GM12865 (cell line): Measurements from ENCODE around the gene FHL3.
"Not testable (repeated sequence)": the region's sequence is repeated elsewhere in the genome, so short reads cannot be mapped to it uniquely, and the experiment has no call there.

Experiments used
- DNase-seq: peaks from one replicate; pipeline ENCODE4 v3.0.0; 2010; ENCODE audit warnings: low read depth
- H3K4me3 ChIP-seq: 2 replicates; pipeline ENCODE4 v1.5.1; 2011; ENCODE audit warnings: mild to moderate bottlenecking, low read depth, low read length, control low read depth
- TF ChIP-seq, protein P1 (sequence below): IDR thresholded peaks from 2 replicates; pipeline ENCODE4 v1.5.1; 2011; ENCODE audit warnings: low read length, control low read depth, low read depth, inconsistent platforms; ENCODE audit not compliant: insufficient read depth; ENCODE audit errors: missing control alignments

FHL3 gene

DNA sequence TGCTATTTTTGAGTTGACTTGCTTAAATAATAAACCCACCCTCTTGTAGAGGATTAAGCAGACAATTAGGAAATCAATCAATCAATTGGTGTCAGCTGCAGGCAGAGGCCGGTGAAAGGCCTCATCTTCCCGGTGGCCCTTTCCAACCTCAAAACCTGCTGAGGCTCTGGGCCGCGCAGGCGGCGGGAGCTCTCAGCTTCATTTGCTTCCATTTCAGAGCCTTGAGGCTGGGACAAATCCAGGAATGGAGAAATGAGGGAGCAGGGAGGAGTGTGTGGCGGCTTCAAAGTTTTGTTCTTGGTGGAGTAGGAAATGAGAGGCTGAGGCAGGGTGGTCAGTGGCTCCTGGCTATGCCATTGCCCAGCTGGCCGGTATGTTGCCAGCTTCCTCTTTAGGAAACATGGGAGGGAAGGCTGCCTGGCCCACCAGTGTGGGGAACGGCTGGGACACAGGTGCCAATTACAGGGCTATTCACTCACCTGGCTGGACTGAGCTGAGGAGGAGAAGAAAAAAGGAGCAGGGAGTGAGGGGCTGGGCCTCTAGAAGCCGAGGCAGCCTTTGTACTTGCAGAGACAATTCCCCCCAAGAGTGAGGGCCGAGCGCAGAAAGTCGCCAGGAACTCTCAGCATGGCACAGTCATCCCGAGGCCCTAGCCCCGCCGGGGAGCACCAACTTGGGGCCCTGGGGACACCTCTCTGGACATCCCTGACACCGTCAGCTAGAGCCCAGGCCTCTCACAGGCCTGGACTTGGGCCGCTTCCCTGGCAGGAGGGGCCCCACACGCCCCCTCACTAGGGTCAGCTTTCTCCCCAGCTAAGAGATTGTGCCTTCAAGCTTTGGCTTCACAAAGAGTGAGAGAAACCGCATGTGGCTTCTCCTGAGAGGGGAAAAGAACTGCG is 36.9 kb upstream of the FHL3 start:
- TF ChIP-seq, protein P1, sequence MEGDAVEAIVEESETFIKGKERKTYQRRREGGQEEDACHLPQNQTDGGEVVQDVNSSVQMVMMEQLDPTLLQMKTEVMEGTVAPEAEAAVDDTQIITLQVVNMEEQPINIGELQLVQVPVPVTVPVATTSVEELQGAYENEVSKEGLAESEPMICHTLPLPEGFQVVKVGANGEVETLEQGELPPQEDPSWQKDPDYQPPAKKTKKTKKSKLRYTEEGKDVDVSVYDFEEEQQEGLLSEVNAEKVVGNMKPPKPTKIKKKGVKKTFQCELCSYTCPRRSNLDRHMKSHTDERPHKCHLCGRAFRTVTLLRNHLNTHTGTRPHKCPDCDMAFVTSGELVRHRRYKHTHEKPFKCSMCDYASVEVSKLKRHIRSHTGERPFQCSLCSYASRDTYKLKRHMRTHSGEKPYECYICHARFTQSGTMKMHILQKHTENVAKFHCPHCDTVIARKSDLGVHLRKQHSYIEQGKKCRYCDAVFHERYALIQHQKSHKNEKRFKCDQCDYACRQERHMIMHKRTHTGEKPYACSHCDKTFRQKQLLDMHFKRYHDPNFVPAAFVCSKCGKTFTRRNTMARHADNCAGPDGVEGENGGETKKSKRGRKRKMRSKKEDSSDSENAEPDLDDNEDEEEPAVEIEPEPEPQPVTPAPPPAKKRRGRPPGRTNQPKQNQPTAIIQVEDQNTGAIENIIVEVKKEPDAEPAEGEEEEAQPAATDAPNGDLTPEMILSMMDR, result no peak
- H3K4me3 ChIP-seq, result no peak overlapping the region
- no peak for DNase-seq

DNA sequence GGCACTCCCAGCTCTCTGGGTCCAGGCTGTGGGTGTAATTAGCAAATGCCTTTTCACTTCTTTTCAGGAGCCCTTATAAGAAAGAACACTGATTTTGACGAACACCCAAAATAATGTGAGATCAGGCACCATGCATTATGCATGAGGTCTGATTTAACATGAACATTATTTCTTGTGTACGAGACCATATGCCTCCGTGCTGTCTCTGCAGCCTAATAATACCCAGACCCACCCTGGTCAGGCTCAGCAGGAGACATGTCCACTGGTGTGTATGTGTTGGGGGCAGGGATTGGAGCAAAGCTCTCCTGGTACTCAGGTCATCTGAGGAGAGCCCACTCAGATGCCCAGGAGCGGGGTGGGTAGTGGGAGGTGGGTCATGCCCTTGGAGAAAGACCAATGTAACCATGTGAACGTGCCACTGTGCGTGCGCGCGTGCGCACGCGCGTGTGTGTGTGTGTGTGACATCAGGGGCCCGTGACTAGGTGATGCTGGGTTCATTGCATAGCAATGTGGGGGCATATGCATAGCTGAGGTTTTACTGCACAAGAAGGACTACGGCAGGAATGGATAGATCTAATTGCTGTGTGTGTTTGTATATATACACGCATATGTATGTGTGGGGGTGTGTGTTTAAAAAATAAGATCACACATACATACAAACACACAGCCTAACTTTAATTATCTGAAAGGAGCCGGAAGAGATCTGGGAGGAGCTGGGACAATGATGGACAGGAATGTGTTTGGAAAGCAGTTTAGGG is 34.2 kb upstream of the FHL3 start:
- H3K4me3 ChIP-seq, result no peak overlapping the region
- DNase-seq, result no peak
- TF ChIP-seq, protein P1, result no peak

DNA sequence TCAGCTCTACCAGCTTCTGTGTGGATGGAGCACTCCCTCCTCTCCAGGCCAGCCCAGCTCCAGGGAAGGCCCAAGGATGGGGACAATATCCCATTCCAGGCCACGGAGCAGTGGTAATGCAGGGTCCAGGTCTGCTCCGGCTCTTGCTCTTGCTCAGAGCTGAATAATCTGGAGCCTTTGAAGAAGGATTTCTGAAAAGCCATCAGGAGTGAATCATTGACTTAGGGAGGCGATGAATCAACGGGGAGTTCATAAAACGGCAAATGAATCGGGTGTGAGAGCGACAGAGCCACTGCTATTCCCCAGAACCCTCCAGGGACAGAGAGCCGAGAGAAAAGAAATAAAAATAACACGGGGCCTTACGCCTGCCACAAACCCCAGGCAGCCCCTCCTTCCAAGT is 33.5 kb upstream of the FHL3 start:
- DNase-seq, result no peak
- TF ChIP-seq, protein P1, result no peak
- no peak overlapping the region for H3K4me3 ChIP-seq

DNA sequence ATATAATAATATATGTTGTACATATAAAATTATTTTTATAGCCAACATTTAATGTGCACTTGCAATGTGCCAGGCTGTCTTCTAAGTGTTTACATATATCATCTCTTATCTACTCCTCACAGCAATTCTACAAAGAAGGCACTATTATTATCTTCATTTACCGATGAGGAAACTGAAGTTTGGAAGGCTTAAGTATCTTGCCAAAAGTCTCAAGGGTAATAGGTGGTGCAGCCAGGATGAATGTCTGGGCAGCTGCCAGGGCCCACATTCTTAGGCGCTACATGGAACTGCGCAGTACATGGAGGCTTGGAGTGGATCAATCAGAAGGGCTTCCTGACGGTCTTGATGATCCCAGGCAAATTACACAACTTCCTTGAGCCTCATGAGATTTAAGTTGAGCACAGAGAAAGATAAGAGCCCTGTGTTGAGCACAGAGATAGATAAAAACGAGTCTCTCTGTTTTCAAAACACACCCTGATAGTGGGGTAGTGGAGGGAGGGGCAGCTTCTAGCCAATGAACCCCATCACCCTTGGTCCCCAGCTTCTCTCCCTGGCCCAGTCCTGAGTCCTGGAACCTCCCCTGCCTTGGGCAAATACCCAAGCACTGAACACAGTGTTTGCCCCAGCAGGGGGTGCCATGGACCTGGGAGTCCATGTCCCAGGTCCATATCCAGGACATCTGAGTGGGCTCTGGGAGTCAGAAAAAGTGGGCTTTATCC is 32.1 kb upstream of the FHL3 start:
- no peak overlapping the region for H3K4me3 ChIP-seq
- no peak for DNase-seq
- TF ChIP-seq, protein P1, result peak; percentile 15

DNA sequence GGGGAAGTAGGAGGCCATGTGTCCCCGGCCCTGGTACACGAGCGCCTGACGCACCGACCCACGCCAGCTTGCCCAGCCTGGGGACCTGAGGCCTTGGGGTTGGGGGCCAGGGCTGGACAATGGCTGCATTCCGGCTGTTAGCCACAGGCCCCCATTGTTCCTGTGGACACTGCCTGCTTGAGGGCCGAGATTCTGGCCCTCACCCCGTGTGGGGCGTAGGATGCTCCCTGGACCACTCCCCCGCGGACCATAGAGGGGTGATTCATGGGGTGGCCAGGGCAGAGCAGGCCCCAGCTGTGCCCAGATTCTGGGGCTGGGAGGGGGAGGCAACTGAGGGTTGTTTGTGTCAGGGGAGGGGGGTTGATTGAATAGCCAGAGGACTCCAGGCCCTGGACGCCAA is 29.6 kb upstream of the FHL3 start:
- no peak overlapping the region for H3K4me3 ChIP-seq
- TF ChIP-seq, protein P1, result no peak
- no peak for DNase-seq

DNA sequence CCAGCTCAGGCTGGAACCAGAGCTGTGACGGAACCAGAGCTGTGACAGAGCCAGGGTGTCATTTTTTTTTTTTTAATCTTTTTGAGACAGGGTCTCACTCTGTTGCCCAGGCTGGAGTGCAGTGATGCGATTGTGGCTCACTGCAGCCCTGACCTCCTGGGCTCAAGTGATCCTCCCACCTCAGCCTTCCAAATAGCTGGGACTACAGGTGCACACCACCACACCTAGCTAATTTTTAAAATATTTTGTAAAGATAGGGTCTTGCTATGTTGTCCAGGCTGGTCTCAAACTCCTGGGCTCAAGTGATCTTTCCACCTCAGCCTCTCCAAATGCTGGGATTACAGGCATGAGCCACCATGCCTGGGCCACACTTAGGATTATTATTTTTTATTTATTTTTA is 27.7 kb upstream of the FHL3 start:
- H3K4me3 ChIP-seq, DNase-seq: not testable (repeated sequence)

DNA sequence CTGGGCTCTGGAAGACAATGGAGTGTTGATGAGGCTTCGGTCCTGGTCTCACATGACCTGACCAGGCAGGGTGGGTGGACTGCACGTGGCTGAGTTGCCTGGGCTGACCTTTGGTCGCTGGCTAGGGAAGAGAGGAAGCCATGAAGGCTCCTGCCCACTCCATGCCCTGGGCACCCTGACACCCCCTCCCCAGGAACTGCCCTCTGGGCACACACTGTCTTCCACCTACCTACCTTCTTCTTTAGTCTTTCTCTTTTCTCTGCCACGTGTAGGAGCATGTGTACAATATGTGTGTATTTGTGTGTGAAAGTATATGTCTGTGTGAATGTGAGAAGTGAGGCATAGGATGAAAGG is 26.2 kb upstream of the FHL3 start:
- TF ChIP-seq, protein P1, result no peak
- no peak overlapping the region for H3K4me3 ChIP-seq
- DNase-seq, result no peak
